Measurements from ENCODE around the gene IQCK. TPM values are rescaled to one million over a fixed set of nuclear protein-coding genes. Genes with fewer than 3 reads are reported as not detected.

Gene IQCK
- polyA plus RNA-seq, 3 donors: 5.3 to 9.2 (median 7.5) TPM

GRCh38 chr16:19883966-19884485, 166.0 kb downstream of the IQCK start:
- H3K27ac ChIP-seq (ENCODE audit: low read depth, low read length): no peak overlapping the region
- WGBS, 3 donors: 0 to 1% (median 0%) methylated on average over 15 to 24 of the region's 24 CpGs

- no peak within 1 kb of the TSS for H3K27ac ChIP-seq (ENCODE audit: low read depth, low read length)
- 1% methylated on average over 78 to 85 of the region's 85 CpGs for WGBS, 3 donors
These were observed 166.8 kb downstream of the IQCK start, which contains the start of gene GPRC5B for GRCh38 chr16:19884611-19885450. TSS of gene GPRC5B (minus strand) at chr16:19884848. CDS start at chr16:19872845, 12,003 bp downstream.

GRCh38 chr16:19885451-19886072, 167.5 kb downstream of the IQCK start:
- 12 to 21% (median 14%) methylated on average over 41 of the region's 41 CpGs for WGBS, 3 donors
- H3K27ac ChIP-seq (ENCODE audit: low read depth, low read length): no peak overlapping the region

GRCh38 chr16:19886073-19886941, 168.2 kb downstream of the IQCK start:
- 5 to 9% (median 6%) methylated on average over 20 of the region's 20 CpGs for WGBS, 3 donors
- no peak overlapping the region for H3K27ac ChIP-seq (ENCODE audit: low read depth, low read length)

GRCh38 chr16:19888834-19889233, 170.8 kb downstream of the IQCK start:
- no peak overlapping the region for H3K27ac ChIP-seq (ENCODE audit: low read depth, low read length)
- WGBS, 3 donors: 67 to 92% (median 78%) methylated on average over 3 of the region's 3 CpGs

- 91 to 96% (median 92%) methylated on average over 3 of the region's 3 CpGs for WGBS, 3 donors
- no peak overlapping the region for H3K27ac ChIP-seq (ENCODE audit: low read depth, low read length)
These were observed 172.8 kb downstream of the IQCK start for GRCh38 chr16:19890901-19891300.

GRCh38 chr16:19892902-19893301, 174.8 kb downstream of the IQCK start:
- WGBS, 3 donors: 90 to 92% (median 90%) methylated on average over 12 of the region's 12 CpGs
- no peak overlapping the region for H3K27ac ChIP-seq (ENCODE audit: low read depth, low read length)

- WGBS, 3 donors: 84 to 89% (median 86%) methylated on average over 7 of the region's 7 CpGs
- H3K27ac ChIP-seq (ENCODE audit: low read depth, low read length): no peak overlapping the region
These were observed 176.5 kb downstream of the IQCK start for GRCh38 chr16:19894586-19894985.

- no peak overlapping the region for H3K27ac ChIP-seq (ENCODE audit: low read depth, low read length)
- 87 to 89% (median 87%) methylated on average over 5 of the region's 5 CpGs for WGBS, 3 donors
These were observed 178.9 kb downstream of the IQCK start for GRCh38 chr16:19896951-19897350.

GRCh38 chr16:19898166-19898565, 180.1 kb downstream of the IQCK start:
- no peak overlapping the region for H3K27ac ChIP-seq (ENCODE audit: low read depth, low read length)
- 68 to 71% (median 69%) methylated on average over 5 of the region's 5 CpGs for WGBS, 3 donors

- 9 to 19% (median 14%) methylated on average over 11 to 13 of the region's 13 CpGs for WGBS, 3 donors
- no peak overlapping the region for H3K27ac ChIP-seq (ENCODE audit: low read depth, low read length)
These were observed 181.0 kb downstream of the IQCK start for GRCh38 chr16:19898924-19899604.

- H3K27ac ChIP-seq (ENCODE audit: low read depth, low read length): no peak overlapping the region
- 56 to 58% (median 58%) methylated on average over 5 of the region's 5 CpGs for WGBS, 3 donors
These were observed 181.5 kb downstream of the IQCK start for GRCh38 chr16:19899605-19899955.

- no peak overlapping the region for H3K27ac ChIP-seq (ENCODE audit: low read depth, low read length)
- 72 to 75% (median 74%) methylated on average over 7 of the region's 7 CpGs for WGBS, 3 donors
These were observed 183.1 kb downstream of the IQCK start for GRCh38 chr16:19901164-19901563.

GRCh38 chr16:19907161-19907992, 189.3 kb downstream of the IQCK start:
- WGBS, 3 donors: 22 to 24% (median 23%) methylated on average over 24 of the region's 24 CpGs
- H3K27ac ChIP-seq (ENCODE audit: low read depth, low read length): no peak overlapping the region
